Natural killer cell (primary cell): ENCODE data around the gene NCOR1. TPM values are rescaled to one million over a fixed set of nuclear protein-coding genes. Genes with fewer than 3 reads are reported as not detected.
"Not testable (repeated sequence)": the region's sequence is repeated elsewhere in the genome, so short reads cannot be mapped to it uniquely, and the experiment has no call there.

Experiments used
- ATAC-seq, 3 donors: fragments of 150-1000 bp in 2 of 3; fragments of 200-7000 bp in 1 of 3; cut with Tn5 transposase; 1 replicate in 1 of 3; 2 replicates in 2 of 3; pipeline ENCODE4 v1.10.0; 2021; ENCODE audit warnings: mild to moderate bottlenecking in 2 of 3, moderate library complexity in 2 of 3
- DNase-seq, 2 donors: peaks; one replicate each; pipeline versions ENCODE4 v3.0.0 to v3.0.0-alpha.2; 2013 to 2021; ENCODE audit warnings: mixed read lengths in 1 of 2
- H3K27ac ChIP-seq: one replicate; pipeline ENCODE4 v1.5.1; 2013; ENCODE audit warnings: mild to moderate bottlenecking, low read length
- H3K27me3 ChIP-seq: one replicate; pipeline ENCODE4 v1.6.1; 2013; ENCODE audit warnings: low read length; ENCODE audit not compliant: control insufficient read depth, insufficient read depth
- H3K36me3 ChIP-seq: one replicate; pipeline ENCODE4 v1.6.1; 2013; ENCODE audit warnings: low read length; ENCODE audit not compliant: control insufficient read depth, insufficient read depth
- H3K4me1 ChIP-seq: one replicate; pipeline ENCODE4 v1.6.1; 2013; ENCODE audit warnings: low read length; ENCODE audit not compliant: control insufficient read depth, insufficient read depth
- H3K4me3 ChIP-seq: one replicate; pipeline ENCODE4 v1.5.1; 2013; ENCODE audit warnings: low read length
- H3K9me3 ChIP-seq: one replicate; pipeline ENCODE4 v1.6.1; 2013; ENCODE audit warnings: low read length; ENCODE audit not compliant: control insufficient read depth, insufficient read depth
- H3K27ac Mint-ChIP-seq, 2 donors: one replicate each; pipeline ENCODE4 v1.8.0; 2022; ENCODE audit warnings: mild to moderate bottlenecking in 2 of 2, mixed read lengths in 2 of 2, moderate library complexity in 1 of 2
- H3K27me3 Mint-ChIP-seq, 2 donors: one replicate each; pipeline ENCODE4 v1.8.0; 2022; ENCODE audit warnings: low read depth in 2 of 2, mixed read lengths in 2 of 2
- H3K36me3 Mint-ChIP-seq: one replicate; pipeline ENCODE4 v1.8.0; 2022; ENCODE audit warnings: mixed read lengths
- H3K4me1 Mint-ChIP-seq, 2 donors: one replicate each; pipeline ENCODE4 v1.8.0; 2022; ENCODE audit warnings: mixed read lengths in 2 of 2
- H3K4me3 Mint-ChIP-seq: one replicate; pipeline ENCODE4 v1.8.0; 2022; ENCODE audit warnings: mild to moderate bottlenecking, moderate library complexity, mixed read lengths
- H3K9me3 Mint-ChIP-seq, 2 donors: one replicate each; pipeline ENCODE4 v1.8.0; 2022; ENCODE audit warnings: mixed read lengths in 2 of 2
- whole genome bisulfite sequencing: methylation state at CpG from one replicate; pipeline ENCODE4 v1.1.7; 2013; ENCODE audit warnings: missing lambda C conversion rate; ENCODE audit not compliant: insufficient coverage; 5-methylcytosine and 5-hydroxymethylcytosine counted together
- intact Hi-C: fragments of 100-400 bp; cut with micrococcal nuclease; formaldehyde crosslinking; loops from one replicate; pipeline ENCODE4 v1.14.2; 2022
- total RNA-seq, 4 donors: library from RNA; stranded (reverse); fragments of 120-200 nt in 1 of 4; gene quantifications; one replicate each; pipeline versions ENCODE4 v1.2.3 to v1.2.4, GENCODE V29; 2013 to 2022
- TF ChIP-seq, protein P1 (sequence below): fragments of 200-600 bp; IDR thresholded peaks from one replicate; pipeline ENCODE4 v1.8.0; 2022; ENCODE audit warnings: antibody characterized with exemption

NCOR1 gene
- total RNA-seq, 3 donors from 2014 or later (not counting 1 experiment from before 2014, with no cell fraction given), result 195 to 238 (median 238) TPM

DNA sequence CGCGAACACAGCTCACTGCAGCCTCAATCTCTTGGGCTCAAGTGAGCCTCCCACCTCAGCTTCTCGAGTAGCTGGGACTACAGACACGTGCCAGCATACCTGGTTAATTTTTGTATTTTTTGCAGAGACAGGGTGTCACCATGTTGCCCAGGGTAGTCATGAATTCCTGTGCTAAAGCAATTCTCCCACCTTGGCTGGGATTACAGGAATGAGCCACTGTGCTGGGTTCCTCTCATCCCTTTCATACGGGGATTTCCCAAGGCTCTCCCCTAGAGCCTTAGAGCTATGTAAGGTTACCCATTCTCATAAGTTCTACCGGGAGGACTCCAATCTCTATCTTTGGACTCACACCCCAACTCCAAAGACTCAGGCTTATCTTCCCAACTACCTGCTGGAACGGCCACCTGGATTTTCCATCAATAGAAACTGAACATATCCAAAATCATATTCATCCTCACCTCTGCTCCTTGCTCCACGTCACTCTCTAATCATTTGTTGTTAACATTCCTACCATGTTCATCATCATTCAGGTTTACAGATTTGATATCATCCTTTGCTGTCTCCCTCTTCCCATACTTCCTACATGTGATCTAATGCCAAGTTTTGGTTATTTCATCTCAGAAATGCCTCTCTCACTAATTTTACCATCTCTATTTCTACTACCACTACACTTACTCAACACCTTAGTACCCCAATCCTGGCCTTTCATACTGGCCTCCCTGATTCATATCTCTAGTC lies 92.5 kb downstream of the NCOR1 start:
- Histone ChIP-seq H3K4me1 (no peaks in the 10 kb centered on the region), H3K4me3 (no peak overlapping the region), H3K27ac (no peak overlapping the region), H3K9me3 (no peaks in the 10 kb centered on the region), H3K36me3 (peaks cover 63% of the 10 kb centered on the region), H3K27me3 (no peaks in the 10 kb centered on the region)
- peak overlapping the region in 1 of 2 donors; percentile 2 for H3K27ac Mint-ChIP-seq
- DNase-seq, result no peak
- no peaks in the 10 kb centered on the region for H3K36me3 Mint-ChIP-seq
- H3K9me3 Mint-ChIP-seq, result no peaks in the 10 kb centered on the region
- peaks cover 6 to 9% of the 10 kb centered on the region in 2 donors for H3K4me1 Mint-ChIP-seq
- TF ChIP-seq, protein P1, sequence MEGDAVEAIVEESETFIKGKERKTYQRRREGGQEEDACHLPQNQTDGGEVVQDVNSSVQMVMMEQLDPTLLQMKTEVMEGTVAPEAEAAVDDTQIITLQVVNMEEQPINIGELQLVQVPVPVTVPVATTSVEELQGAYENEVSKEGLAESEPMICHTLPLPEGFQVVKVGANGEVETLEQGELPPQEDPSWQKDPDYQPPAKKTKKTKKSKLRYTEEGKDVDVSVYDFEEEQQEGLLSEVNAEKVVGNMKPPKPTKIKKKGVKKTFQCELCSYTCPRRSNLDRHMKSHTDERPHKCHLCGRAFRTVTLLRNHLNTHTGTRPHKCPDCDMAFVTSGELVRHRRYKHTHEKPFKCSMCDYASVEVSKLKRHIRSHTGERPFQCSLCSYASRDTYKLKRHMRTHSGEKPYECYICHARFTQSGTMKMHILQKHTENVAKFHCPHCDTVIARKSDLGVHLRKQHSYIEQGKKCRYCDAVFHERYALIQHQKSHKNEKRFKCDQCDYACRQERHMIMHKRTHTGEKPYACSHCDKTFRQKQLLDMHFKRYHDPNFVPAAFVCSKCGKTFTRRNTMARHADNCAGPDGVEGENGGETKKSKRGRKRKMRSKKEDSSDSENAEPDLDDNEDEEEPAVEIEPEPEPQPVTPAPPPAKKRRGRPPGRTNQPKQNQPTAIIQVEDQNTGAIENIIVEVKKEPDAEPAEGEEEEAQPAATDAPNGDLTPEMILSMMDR, result no peak
- intact Hi-C loops, result no loop called here
- no peaks in the 10 kb centered on the region for H3K27me3 Mint-ChIP-seq
- no peak overlapping the region for H3K4me3 Mint-ChIP-seq
- no peak for ATAC-seq
- 97% methylated on average over 8 of the region's 8 CpGs for WGBS

DNA sequence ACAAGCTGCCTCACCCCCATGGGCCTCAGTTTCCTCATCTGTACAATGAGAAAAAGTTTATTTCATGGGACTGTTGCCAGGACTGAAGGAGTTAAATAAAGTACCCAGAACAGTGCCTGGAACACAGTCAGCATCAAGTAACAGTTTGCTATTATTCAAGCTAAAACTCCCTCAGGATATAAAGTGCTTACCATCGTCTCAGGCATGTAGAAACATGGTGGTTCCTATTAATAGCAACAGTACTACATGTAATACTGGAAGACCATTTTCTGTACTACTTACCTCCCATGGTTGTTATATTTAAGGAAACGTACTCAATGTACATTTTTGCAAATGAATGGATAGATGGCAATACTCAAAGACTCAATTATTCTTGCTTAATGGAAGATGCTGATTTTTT lies 93.4 kb downstream of the NCOR1 start:
- Histone ChIP-seq H3K4me1 (no peaks in the 10 kb centered on the region), H3K4me3 (no peak overlapping the region), H3K36me3 (peaks cover 68% of the 10 kb centered on the region), H3K9me3 (no peaks in the 10 kb centered on the region), H3K27ac (no peak overlapping the region), H3K27me3 (no peaks in the 10 kb centered on the region)
- no peak overlapping the region for H3K4me3 Mint-ChIP-seq
- peaks cover 6 to 9% of the 10 kb centered on the region in 2 donors for H3K4me1 Mint-ChIP-seq
- no peak overlapping the region for H3K27ac Mint-ChIP-seq
- H3K36me3 Mint-ChIP-seq, result peaks cover 4% of the 10 kb centered on the region
- 100% methylated on average over 1 of the region's 2 CpGs for WGBS
- no peaks in the 10 kb centered on the region for H3K27me3 Mint-ChIP-seq
- H3K9me3 Mint-ChIP-seq, result no peaks in the 10 kb centered on the region
- ATAC-seq, result no peak
- TF ChIP-seq, protein P1, result no peak
- intact Hi-C loops, result no loop called here
- no peak for DNase-seq

DNA sequence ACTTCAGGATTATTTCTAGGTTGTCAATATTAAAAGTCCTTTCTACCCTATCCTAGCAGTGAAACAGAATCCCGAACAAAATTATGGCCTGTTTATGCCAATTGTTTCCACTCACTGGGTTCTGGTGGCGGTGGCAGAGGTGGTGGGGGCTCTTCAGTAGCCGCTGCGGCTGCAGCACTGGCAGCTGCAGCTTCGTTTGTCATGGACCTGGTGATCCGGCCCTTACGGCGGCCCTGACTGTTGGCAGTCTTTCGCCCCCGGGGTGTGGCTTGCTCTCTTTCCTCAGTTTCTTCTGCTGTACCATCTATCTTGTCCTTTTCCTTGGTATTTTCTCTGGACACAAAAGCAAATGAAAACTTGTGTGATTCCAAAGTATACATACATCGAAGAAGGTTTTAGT lies 94.4 kb downstream of the NCOR1 start:
- H3K36me3 ChIP-seq, result peaks cover 73% of the 10 kb centered on the region
- Mint-ChIP-seq H3K4me1 (peaks cover 6 to 9% of the 10 kb centered on the region in 2 donors), H3K36me3 (peaks cover 11% of the 10 kb centered on the region), H3K27ac (no peak overlapping the region), H3K4me3 (no peak overlapping the region), H3K9me3 (no peaks in the 10 kb centered on the region), H3K27me3 (no peaks in the 10 kb centered on the region)
- no peak for DNase-seq
- H3K27me3 ChIP-seq, result no peaks in the 10 kb centered on the region
- over 99% methylated on average over 10 of the region's 11 CpGs for WGBS
- ATAC-seq, result no peak
- no peak overlapping the region for H3K4me3 ChIP-seq
- H3K4me1 ChIP-seq, result no peaks in the 10 kb centered on the region
- TF ChIP-seq, protein P1, result no peak
- H3K9me3 ChIP-seq, result no peaks in the 10 kb centered on the region
- no peak overlapping the region for H3K27ac ChIP-seq
- intact Hi-C loops, result no loop called here

DNA sequence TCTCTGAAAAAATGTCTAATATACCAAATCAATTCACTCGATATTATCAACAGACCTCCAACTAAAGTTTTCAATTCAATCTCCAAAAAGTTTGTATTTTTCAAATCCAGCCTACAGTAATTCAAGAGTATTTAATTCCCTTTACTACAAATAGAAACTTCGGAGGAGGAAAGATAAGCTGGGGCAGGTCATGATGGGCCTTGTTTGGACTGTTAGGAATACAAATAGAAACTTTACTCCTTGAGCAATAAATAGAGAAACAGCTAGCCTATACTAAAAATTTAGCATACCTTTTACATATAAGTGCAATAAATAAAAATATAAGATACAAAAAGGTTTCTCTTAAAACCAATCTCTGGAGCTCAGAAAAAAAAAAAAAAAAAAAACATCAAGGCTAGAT lies 98.2 kb downstream of the NCOR1 start:
- no peaks in the 10 kb centered on the region for H3K4me1 ChIP-seq
- H3K4me3 ChIP-seq, result no peak overlapping the region
- peaks cover 4% of the 10 kb centered on the region for H3K9me3 ChIP-seq
- H3K27me3 Mint-ChIP-seq, result no peaks in the 10 kb centered on the region
- peak overlapping the region in 1 of 2 donors; percentile 24 for H3K27ac Mint-ChIP-seq
- H3K9me3 Mint-ChIP-seq, result peaks cover 0 to 3% of the 10 kb centered on the region in 2 donors
- WGBS, result 100% methylated on average over 1 of the region's 2 CpGs
- H3K36me3 Mint-ChIP-seq, result peaks cover 32% of the 10 kb centered on the region
- H3K27ac ChIP-seq, result no peak overlapping the region
- DNase-seq (no peak), ATAC-seq (no peak)
- H3K27me3 ChIP-seq, result no peaks in the 10 kb centered on the region
- peaks cover 6 to 14% of the 10 kb centered on the region in 2 donors for H3K4me1 Mint-ChIP-seq
- TF ChIP-seq, protein P1, result no peak
- intact Hi-C loops, result no loop called here
- H3K36me3 ChIP-seq, result peaks cover 68% of the 10 kb centered on the region
- H3K4me3 Mint-ChIP-seq, result no peak overlapping the region

DNA sequence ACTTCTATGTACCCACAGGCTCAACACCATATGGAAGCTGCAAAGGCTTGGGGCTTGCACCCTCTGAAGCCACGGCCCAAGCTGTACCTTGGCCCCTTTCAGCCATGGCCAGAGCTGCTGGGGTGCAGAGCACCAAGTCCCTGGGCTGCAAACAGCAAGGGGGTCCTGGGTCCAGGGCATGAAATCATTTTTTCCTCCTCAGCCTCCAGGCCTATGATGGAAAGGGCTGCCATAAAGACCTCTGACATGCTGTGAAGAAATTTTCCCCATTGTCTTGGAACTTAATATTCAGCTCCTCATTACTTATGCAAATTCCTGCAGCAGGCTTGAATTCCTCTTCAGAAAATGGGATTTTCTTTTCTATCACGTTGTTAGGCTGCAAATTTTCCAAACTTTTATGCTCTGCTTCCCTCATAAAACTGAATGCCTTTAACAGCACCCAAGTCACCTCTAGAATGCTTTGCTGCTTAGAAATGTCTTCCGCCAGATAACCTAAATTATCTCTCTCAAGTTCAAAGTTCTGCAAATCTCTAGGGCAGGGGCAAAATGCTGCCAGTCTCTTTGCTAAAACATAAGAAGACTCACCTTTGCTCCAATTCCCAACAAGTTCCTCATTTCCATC lies 100.1 kb downstream of the NCOR1 start:
- WGBS, result 100% methylated on average over 3 of the region's 3 CpGs
- not testable (repeated sequence) for H3K27ac ChIP-seq

More for the DNA sequence above, 100.1 kb downstream of the NCOR1 start:
- H3K9me3 ChIP-seq, H3K9me3 Mint-ChIP-seq, DNase-seq, H3K4me3 Mint-ChIP-seq, H3K27me3 Mint-ChIP-seq, ATAC-seq, H3K4me1 ChIP-seq, H3K4me3 ChIP-seq, H3K27me3 ChIP-seq, intact Hi-C loops: not testable (repeated sequence)
- Mint-ChIP-seq H3K27ac (peak overlapping the region in 1 of 2 donors; percentile 24), H3K36me3 (peaks cover 32% of the 10 kb centered on the region), H3K4me1 (peaks cover 5 to 12% of the 10 kb centered on the region in 2 donors)
- peaks cover 52% of the 10 kb centered on the region for H3K36me3 ChIP-seq
